Measurements from ENCODE around the gene ANKHD1.
"Not testable (repeated sequence)": the region's sequence is repeated elsewhere in the genome, so short reads cannot be mapped to it uniquely, and the experiment has no call there.

Gene ANKHD1

GRCh38 chr5:140381351-140381750 is 20.3 kb upstream of the ANKHD1 start:
- no peak for DNase-seq

GRCh38 chr5:140381972-140382371 is 19.7 kb upstream of the ANKHD1 start:
- DNase-seq = peak; percentile 45

- DNase-seq = no peak
Measured at GRCh38 chr5:140382866-140383265, 18.8 kb upstream of the ANKHD1 start.

GRCh38 chr5:140383300-140383699 is 18.3 kb upstream of the ANKHD1 start:
- no peak for DNase-seq

- no peak for DNase-seq
Measured at GRCh38 chr5:140388052-140388451, 13.6 kb upstream of the ANKHD1 start.

- DNase-seq = no peak
Measured at GRCh38 chr5:140391312-140391711, 10.3 kb upstream of the ANKHD1 start.

DNA sequence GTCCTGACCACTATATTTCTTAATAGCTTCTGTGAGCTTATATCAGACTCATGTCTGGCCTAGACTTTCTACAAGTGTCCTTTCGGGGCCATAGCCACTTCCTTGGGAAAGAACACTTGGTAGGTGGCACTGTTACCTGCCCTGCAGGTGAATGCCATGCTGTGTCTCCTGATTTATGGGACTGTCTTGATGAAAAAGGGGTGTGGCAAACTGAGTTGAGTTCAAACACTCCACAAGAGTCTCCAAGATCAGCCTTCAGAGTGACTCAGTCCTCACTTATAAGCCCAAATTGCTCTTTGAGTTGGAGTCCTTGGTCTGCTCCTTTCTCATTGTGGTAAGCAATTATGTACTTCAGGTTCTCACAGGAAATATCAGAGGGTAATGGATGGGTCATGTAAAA is 9.9 kb upstream of the ANKHD1 start:
- no peak for DNase-seq

GRCh38 chr5:140393738-140394137 is 7.9 kb upstream of the ANKHD1 start:
- no peak for DNase-seq

GRCh38 chr5:140398379-140398811 is 3.2 kb upstream of the ANKHD1 start:
- DNase-seq = no peak

- DNase-seq = peak; percentile 9
Measured at GRCh38 chr5:140399979-140400729, 1.5 kb upstream of the ANKHD1 start.

GRCh38 chr5:140400730-140401361 is 787 bp upstream of the ANKHD1 start:
- peak; percentile 89 for DNase-seq

- peak; percentile 70 for DNase-seq
Measured at GRCh38 chr5:140402258-140403074, 833 bp downstream of the ANKHD1 start.

- no peak for DNase-seq
Measured at GRCh38 chr5:140403613-140404012, 2.0 kb downstream of the ANKHD1 start.

GRCh38 chr5:140408750-140409241 is 7.2 kb downstream of the ANKHD1 start:
- DNase-seq = no peak

- DNase-seq = no peak
Measured at GRCh38 chr5:140413230-140413629, 11.6 kb downstream of the ANKHD1 start.

DNA sequence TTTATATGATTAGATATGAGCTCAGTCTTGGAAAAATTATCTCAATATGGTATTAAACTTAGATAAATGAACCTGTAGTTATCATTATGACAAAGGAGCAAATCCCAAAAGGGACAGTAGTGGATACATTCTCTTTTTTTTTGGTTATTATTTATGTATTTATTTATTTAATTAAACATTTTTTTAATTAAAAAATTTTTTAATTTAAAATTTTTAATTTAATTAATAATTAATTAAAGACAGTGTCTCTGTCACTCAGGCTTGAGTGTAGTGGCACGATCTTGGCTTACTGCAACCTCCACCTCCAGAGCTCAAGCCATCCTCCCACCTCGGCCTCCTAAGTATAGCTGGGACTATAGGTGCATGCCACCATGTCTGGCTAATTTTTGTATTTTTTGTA is 15.6 kb downstream of the ANKHD1 start:
- no peak for DNase-seq

DNA sequence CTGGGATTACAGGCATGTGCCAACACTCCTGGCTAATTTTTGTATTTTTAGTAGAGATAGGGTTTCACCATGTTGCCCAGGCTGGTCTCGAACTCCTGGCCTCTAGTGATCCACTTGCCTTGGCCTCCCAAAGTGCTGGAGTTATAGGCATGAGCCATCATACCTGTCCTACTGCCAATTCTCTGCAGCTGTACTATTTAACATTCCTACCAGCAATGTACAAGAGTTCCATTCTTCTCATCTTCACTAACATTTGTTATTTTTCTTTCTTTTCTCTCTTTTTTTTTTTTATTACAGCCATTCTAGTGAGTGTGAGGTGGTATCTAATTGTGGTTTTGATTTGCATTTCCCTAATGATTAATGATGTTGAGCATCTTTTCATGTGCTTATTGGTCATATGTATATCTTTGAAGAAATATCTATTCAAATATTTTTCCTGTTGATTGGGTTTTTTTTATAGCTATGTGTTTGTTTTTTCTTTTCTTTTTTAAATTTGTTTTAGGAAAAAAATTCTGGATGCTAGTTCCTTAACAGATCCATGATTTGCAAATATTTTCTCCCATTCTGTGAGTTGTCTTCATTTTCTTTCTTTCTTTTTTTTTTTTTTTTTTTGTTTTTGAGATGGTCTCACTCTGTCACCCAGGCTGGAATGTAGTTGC is 17.4 kb downstream of the ANKHD1 start:
- DNase-seq = no peak

DNA sequence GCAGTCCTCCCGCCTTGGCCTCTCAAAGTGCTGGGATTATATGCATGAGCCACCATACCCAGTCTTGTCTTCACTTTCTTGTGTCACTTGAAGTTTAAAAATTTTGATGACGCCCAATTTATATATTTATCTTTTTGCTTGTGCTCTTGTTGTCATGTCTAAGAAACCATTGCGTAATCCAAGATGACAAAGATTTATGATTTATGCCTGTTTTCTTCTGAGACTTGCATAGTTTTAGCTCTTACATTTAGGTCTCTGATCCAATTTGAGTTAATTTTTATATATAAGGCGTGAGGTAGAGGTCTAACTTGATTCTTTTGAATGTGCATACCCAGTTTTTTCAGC is 18.6 kb downstream of the ANKHD1 start:
- no peak for DNase-seq

DNA sequence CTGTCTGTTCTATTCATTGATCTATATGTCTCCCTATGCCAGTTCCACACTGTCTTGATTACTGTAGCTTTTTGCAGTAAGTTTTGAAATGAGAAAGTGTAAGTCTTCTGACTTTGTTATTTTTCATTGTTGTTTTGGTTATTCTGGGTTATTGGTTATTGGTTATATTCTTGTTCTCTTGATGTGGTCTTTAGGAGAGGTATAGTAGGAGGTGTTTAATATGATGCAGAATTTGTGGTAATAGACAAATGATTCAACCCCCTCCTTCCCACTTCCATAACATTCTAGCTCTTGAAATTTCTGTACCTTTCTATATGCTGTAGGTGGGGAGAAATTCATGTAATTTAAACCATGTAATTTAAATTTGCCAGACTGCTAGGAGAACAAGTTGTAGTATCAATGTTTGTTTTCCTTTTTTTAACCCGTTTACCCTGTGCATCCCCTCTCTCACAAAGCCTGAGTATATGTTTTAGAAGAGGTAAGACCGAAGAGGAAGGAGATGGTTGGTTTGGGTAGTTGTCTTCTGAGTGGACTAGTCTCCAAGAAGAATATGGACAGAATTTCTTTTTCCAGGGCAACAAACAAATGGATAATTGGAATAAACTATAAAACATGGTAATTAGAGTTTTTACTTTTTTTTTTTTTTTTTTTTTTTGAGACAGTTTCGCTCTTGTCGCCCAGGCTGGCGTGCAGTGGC is 19.2 kb downstream of the ANKHD1 start:
- DNase-seq = no peak

DNA sequence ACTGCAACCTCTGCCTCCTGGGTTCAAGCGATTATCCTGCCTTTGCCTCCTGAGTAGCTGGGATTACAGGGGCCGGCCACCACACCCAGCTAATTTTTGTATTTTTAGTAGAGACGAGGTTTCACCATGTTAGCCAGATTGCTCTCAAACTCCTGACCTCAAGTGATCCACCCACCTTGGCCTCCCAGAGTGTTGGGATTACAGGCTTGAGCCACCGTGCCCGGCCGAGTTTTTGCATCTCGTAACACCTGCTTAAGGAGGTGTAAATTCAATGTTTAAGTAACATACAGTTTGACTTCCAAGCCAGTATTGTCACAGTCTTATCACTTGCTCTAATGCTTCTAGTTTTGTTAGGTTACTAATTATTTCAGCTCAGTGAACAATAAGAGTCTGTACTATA is 19.7 kb downstream of the ANKHD1 start:
- DNase-seq = not testable (repeated sequence)

DNA sequence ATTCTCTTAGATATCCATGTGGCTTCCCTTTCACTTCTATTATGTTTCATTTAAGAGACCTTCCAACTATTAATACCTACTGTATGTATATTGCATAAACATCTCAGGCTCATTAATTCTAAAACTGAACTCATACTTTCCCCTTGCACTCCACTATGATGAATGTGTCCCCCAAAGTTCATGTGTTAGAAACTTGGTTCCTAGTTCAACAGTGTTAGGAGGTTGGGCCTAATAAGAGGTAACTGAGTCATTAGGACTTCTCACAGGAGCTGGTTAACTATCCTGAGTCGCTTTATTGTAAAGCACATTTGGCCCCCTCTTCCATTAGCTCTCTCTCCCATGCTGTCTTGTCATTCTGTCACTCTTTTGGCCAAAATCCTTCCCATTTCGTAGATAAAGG is 22.0 kb downstream of the ANKHD1 start:
- DNase-seq = no peak

DNA sequence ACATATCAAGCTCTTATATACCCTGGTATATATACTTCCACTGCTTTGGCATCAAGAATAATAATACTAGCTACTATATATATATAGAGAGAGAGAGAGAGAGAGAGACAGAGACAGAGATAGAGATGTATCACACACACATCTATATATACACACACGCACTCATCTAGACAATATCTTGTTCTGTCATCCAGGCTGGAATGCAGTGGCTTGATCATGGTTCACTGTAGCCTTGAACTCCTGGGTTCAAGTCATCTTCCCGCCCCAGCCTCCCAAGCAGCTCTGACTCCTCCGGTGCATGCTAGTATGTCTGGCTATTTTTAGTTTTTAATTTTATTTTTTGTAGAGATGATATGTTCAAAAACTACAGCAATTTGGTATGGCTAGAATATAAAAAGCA is 22.5 kb downstream of the ANKHD1 start:
- no peak for DNase-seq

- not testable (repeated sequence) for DNase-seq
Measured at GRCh38 chr5:140427726-140428125, 26.1 kb downstream of the ANKHD1 start.
